ENCODE measurements around the gene GNA12.

Gene GNA12

DNA sequence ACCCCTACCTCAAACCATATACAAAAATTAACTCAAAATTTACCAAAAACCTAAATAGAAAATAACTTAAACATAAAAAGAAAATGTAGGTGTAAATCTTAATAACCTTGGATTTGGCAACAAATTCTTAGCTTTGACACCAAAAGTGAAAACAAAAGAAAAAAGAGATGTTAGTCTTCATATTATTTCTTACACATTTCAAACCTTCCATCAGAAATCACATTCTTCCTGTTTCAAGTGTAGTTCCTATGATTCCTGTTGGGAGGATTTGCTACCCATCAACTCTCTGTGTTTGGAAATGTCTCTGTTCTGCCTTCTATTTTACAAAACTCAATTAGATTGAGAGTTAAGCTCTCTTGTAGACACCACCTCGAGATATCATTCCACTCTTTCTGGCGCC, 62.0 kb downstream of the GNA12 start:
- DNase-seq (ENCODE audit: low read depth, low spot score) = no peak
- ChIA-PET POLR2A (no interaction called here), CTCF (interaction anchor here (1.0 to 1.2 kb wide), 2 partner anchors 23 to 72 kb away, joined by 3 read pairs; no protein-coding TSS in a partner anchor)
- TF ChIP-seq, protein P1, sequence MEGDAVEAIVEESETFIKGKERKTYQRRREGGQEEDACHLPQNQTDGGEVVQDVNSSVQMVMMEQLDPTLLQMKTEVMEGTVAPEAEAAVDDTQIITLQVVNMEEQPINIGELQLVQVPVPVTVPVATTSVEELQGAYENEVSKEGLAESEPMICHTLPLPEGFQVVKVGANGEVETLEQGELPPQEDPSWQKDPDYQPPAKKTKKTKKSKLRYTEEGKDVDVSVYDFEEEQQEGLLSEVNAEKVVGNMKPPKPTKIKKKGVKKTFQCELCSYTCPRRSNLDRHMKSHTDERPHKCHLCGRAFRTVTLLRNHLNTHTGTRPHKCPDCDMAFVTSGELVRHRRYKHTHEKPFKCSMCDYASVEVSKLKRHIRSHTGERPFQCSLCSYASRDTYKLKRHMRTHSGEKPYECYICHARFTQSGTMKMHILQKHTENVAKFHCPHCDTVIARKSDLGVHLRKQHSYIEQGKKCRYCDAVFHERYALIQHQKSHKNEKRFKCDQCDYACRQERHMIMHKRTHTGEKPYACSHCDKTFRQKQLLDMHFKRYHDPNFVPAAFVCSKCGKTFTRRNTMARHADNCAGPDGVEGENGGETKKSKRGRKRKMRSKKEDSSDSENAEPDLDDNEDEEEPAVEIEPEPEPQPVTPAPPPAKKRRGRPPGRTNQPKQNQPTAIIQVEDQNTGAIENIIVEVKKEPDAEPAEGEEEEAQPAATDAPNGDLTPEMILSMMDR (IDR thresholded peaks at IDR 0.05; ENCODE audit: insufficient read depth, low read length, missing control alignments) = no peak
- no peak overlapping the region for H3K4me3 ChIP-seq (ENCODE audit: low read depth, low read length)

DNA sequence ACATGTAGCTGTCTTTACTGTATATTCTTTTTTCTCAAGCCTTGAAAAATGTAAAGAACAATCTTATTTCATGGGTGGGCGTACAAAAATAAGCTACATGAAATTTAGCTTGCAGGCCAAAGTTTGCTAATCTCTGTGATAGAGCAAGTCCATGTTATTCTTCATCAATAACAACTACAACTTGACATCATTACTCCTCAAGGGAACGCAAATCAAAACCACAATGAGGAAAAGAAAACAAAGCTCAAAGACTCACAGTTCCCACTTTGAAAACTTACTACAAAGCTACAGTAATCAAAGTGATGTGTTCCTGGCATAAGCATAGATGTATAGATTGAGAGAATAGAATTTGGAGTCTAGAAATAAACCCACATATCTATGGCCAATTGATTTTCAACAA, 62.5 kb downstream of the GNA12 start:
- no peak overlapping the region for H3K4me3 ChIP-seq (ENCODE audit: low read depth, low read length)
- ChIA-PET POLR2A (no interaction called here), CTCF (interaction anchor here (1.0 to 1.2 kb wide), 2 partner anchors 24 to 72 kb away, joined by 3 read pairs; no protein-coding TSS in a partner anchor)
- no peak for DNase-seq (ENCODE audit: low read depth, low spot score)
- TF ChIP-seq, protein P1 (IDR thresholded peaks at IDR 0.05; ENCODE audit: insufficient read depth, low read length, missing control alignments) = no peak

DNA sequence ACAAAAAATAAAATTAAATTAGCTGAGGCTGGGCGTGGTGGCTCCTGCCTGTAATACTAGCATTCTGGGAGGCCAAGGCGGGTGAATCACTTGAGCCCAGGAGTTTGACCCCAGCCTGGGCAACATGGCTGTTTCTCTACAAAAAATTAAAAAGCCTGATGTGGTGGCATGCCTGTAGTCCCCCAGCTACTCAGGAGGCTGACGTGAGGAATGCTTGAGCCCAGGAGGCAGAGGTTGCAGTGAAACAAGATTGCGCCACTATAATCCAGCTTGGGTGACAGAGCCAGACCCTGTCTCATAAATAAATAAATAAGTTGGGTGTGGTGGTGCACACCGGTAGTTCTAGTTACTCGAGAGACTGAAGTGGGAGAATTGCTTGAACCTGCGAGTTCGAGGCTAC, 65.1 kb downstream of the GNA12 start:
- TF ChIP-seq, protein P1 (IDR thresholded peaks at IDR 0.05; ENCODE audit: insufficient read depth, low read length, missing control alignments) = no peak
- DNase-seq (ENCODE audit: low read depth, low spot score) = no peak
- no peak overlapping the region for H3K4me3 ChIP-seq (ENCODE audit: low read depth, low read length)
- POLR2A ChIA-PET = no interaction called here
- CTCF ChIA-PET = interaction anchor here (1.0 to 2.5 kb wide), 5 partner anchors 9 to 28 kb away, joined by 3 to 6 read pairs (median 4); no protein-coding TSS in a partner anchor

GRCh38 chr7:2777898-2778535, 66.1 kb downstream of the GNA12 start:
- H3K4me3 ChIP-seq (ENCODE audit: low read depth, low read length) = no peak overlapping the region
- CTCF ChIA-PET = interaction anchor here (1.0 to 2.5 kb wide), 5 partner anchors 8 to 68 kb away, joined by 3 to 6 read pairs (median 3); no protein-coding TSS in a partner anchor
- no peak for DNase-seq (ENCODE audit: low read depth, low spot score)
- TF ChIP-seq, protein P1 (IDR thresholded peaks at IDR 0.05; ENCODE audit: insufficient read depth, low read length, missing control alignments) = no peak
- POLR2A ChIA-PET = no interaction called here

DNA sequence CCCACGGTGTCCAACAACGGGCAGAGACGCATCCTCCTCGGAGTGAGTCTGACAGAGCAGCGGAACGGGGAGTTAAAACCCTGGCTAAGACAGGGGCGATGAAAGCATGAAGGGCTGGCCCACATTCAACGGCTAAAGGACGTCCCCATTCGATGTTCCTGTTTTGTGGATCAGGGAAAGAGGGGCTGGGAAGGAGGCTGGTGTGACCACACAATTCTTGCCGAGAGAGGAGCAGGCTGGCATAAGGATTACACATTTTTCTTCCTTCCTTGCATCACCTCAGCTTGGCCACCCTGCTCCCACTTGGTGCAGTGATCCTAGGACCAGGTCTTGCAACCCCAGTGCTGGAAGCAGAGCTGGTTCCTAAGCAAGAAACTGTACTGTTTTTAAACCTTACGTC, 67.7 kb downstream of the GNA12 start:
- TF ChIP-seq, protein P1 (IDR thresholded peaks at IDR 0.05; ENCODE audit: insufficient read depth, low read length, missing control alignments) = no peak
- H3K4me3 ChIP-seq (ENCODE audit: low read depth, low read length) = no peak overlapping the region
- CTCF ChIA-PET = interaction anchor here (2.5 kb wide), 1 partner anchor 11 kb away, joined by 6 read pairs; no protein-coding TSS in a partner anchor
- no peak for DNase-seq (ENCODE audit: low read depth, low spot score)
- POLR2A ChIA-PET = no interaction called here

GRCh38 chr7:2775785-2776184, 68.3 kb downstream of the GNA12 start:
- DNase-seq (ENCODE audit: low read depth, low spot score) = no peak
- TF ChIP-seq, protein P1 (IDR thresholded peaks at IDR 0.05; ENCODE audit: insufficient read depth, low read length, missing control alignments) = no peak
- ChIA-PET POLR2A (no interaction called here), CTCF (interaction anchor here (1.2 kb wide), 1 partner anchor 15 kb away, joined by 8 read pairs; no protein-coding TSS in a partner anchor)
- no peak overlapping the region for H3K4me3 ChIP-seq (ENCODE audit: low read depth, low read length)
